GM18519 (cell line): ENCODE results near the gene RNF182.
"Not testable (repeated sequence)": the region's sequence is repeated elsewhere in the genome, so short reads cannot be mapped to it uniquely, and the experiment has no call there.

Experiments used
- ATAC-seq: cut with Tn5 transposase; IDR thresholded peaks from one replicate; pipeline ENCODE4 v1.9.1; 2021; ENCODE audit warnings: mild to moderate bottlenecking, moderate library complexity; ENCODE audit not compliant: unreplicated experiment, low FRiP score

Gene RNF182

GRCh38 chr6:13992417-13993055 is 67.8 kb downstream of the RNF182 start:
- ATAC-seq: no peak

GRCh38 chr6:13993416-13993815 is 68.7 kb downstream of the RNF182 start:
- ATAC-seq: no peak

- no peak for ATAC-seq
Observed at GRCh38 chr6:13998356-13998755, 73.6 kb downstream of the RNF182 start.

- ATAC-seq: no peak
Observed at GRCh38 chr6:14000901-14001300, 76.1 kb downstream of the RNF182 start.

- ATAC-seq: no peak
Observed at GRCh38 chr6:14001329-14002012, 76.7 kb downstream of the RNF182 start.

GRCh38 chr6:14002176-14002947 is 77.6 kb downstream of the RNF182 start:
- ATAC-seq: no peak

- ATAC-seq: no peak
Observed at GRCh38 chr6:14004258-14004657, 79.5 kb downstream of the RNF182 start.

GRCh38 chr6:14008809-14009208 is 84.1 kb downstream of the RNF182 start:
- no peak for ATAC-seq

- no peak for ATAC-seq
Observed at GRCh38 chr6:14009431-14009830, 84.7 kb downstream of the RNF182 start.

- no peak for ATAC-seq
Observed at GRCh38 chr6:14010275-14010674, 85.5 kb downstream of the RNF182 start.

- no peak for ATAC-seq
Observed at GRCh38 chr6:14012313-14013030, 87.7 kb downstream of the RNF182 start.

GRCh38 chr6:14015964-14016363 is 91.2 kb downstream of the RNF182 start:
- ATAC-seq: no peak

GRCh38 chr6:14016432-14016831 is 91.7 kb downstream of the RNF182 start:
- ATAC-seq: no peak

- ATAC-seq: no peak
Observed at GRCh38 chr6:14016935-14017625, 92.3 kb downstream of the RNF182 start.

- no peak for ATAC-seq
Observed at GRCh38 chr6:14017626-14018475, 93.1 kb downstream of the RNF182 start.

GRCh38 chr6:14018559-14018958 is 93.8 kb downstream of the RNF182 start:
- ATAC-seq: not testable (repeated sequence)

GRCh38 chr6:14020551-14020950 is 95.8 kb downstream of the RNF182 start:
- no peak for ATAC-seq

- ATAC-seq: no peak
Observed at GRCh38 chr6:14021449-14021848, 96.7 kb downstream of the RNF182 start.

- ATAC-seq: no peak
Observed at GRCh38 chr6:14022673-14023072, 97.9 kb downstream of the RNF182 start.
